Activated CD4-positive, alpha-beta T cell treated with anti-CD3 and anti-CD28 coated beads for 36 hours (primary cell): ENCODE results near the gene DRD4. TPM values are rescaled to one million over a fixed set of nuclear protein-coding genes. Genes with fewer than 3 reads are reported as not detected.

Experiments used
- ATAC-seq: fragments of 200-7000 bp; cut with Tn5 transposase; one replicate; pipeline ENCODE4 v1.10.0; 2021; ENCODE audit warnings: mild to moderate bottlenecking, moderate library complexity
- CTCF ChIA-PET: fragments of 350-600 bp; sonication (Branson Sonifier 250); formaldehyde crosslinking; loops from one replicate; lab custom pipeline; 2021; ENCODE audit warnings: antibody characterized with exemption; lab: Charles Lee
- POLR2A ChIA-PET: fragments of 350-600 bp; sonication (Branson Sonifier 250); formaldehyde crosslinking; loops from one replicate; lab custom pipeline; 2021; ENCODE audit warnings: antibody characterized with exemption, inconsistent platforms; lab: Charles Lee
- DNase-seq: peaks from one replicate; pipeline ENCODE4 v3.0.0-alpha.2; 2020
- H3K27ac Mint-ChIP-seq: one replicate; pipeline ENCODE4 v1.8.0; 2021; ENCODE audit warnings: mixed read lengths
- H3K27me3 Mint-ChIP-seq: one replicate; pipeline ENCODE4 v1.8.0; 2021; ENCODE audit warnings: mixed read lengths
- H3K36me3 Mint-ChIP-seq: one replicate; pipeline ENCODE4 v1.8.0; 2021; ENCODE audit warnings: low read depth, mixed read lengths
- H3K4me1 Mint-ChIP-seq: one replicate; pipeline ENCODE4 v1.8.0; 2021; ENCODE audit warnings: mixed read lengths
- H3K4me3 Mint-ChIP-seq: one replicate; pipeline ENCODE4 v1.8.0; 2021; ENCODE audit warnings: mild to moderate bottlenecking, moderate library complexity, mixed read lengths
- H3K9me3 Mint-ChIP-seq: one replicate; pipeline ENCODE4 v1.8.0; 2021; ENCODE audit warnings: low read depth, mixed read lengths
- intact Hi-C, 2 experiments: fragments of 100-400 bp; cut with DNase I in 1 of 2; cut with micrococcal nuclease in 1 of 2; formaldehyde crosslinking; loops; one replicate each; pipeline versions ENCODE4 v1.14.2 to v1.15.1; 2022 to 2024; cut with DNase I, micrococcal nuclease
- total RNA-seq, 2 experiments: library from RNA; stranded (reverse); gene quantifications; one replicate each; pipeline ENCODE4 v1.2.3, GENCODE V29; 2021

DRD4 gene
- total RNA-seq, 2 experiments from 2014 or later = 0.30 to 0.47 TPM

DNA sequence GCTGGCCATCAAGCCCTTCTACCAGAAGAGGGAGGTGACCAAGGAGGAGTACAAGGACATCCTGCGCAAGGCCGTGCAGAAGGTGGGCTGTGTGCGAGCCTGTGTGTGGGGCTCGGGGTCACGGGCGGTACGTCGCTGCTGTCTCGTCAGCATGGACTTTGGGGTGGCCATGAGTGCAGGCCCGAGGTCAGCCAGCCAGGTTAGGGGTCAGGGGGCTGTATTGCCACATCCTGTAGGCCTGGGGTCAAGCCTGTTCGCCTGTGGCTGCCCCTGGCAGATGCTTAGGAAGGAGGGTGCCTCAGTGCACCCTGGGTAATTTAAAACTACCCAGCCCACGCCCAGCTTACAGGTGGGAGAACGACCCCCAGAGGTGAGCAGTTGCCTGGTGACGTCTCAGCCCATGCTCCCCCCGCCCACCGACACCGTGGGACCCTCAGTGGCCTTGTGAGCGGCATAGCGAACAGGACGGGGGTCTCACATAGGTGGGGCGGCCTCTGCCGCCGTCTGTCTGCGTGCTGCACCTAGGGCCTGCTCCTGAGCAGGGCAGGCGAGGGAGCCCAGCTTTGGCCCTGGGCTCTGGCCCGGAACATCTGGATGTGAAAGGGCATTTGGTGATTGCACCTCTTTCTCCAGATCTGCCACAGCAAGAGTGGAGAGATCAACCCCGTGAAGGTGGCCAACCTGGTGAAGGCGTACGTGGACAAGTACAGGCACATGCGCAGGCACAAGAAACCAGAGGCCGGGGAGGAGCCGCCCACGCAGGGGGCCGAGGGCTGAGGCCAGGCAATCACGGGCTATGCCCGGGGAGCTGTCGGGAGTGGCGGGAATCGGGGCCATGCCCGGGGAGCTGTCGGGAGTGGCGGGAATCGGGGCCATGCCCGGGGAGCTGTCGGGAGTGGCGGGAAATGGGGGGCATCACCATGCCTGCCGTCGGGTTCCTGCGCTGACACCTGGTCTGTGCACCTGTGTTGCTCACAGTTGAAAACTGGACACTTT lies 25.8 kb upstream of the DRD4 start:
- intact Hi-C loops = no loop called here
- POLR2A ChIA-PET = interaction anchor here (0.5 kb wide), 1 partner anchor 23 kb away, joined by 3 read pairs; no protein-coding TSS in a partner anchor

DNA sequence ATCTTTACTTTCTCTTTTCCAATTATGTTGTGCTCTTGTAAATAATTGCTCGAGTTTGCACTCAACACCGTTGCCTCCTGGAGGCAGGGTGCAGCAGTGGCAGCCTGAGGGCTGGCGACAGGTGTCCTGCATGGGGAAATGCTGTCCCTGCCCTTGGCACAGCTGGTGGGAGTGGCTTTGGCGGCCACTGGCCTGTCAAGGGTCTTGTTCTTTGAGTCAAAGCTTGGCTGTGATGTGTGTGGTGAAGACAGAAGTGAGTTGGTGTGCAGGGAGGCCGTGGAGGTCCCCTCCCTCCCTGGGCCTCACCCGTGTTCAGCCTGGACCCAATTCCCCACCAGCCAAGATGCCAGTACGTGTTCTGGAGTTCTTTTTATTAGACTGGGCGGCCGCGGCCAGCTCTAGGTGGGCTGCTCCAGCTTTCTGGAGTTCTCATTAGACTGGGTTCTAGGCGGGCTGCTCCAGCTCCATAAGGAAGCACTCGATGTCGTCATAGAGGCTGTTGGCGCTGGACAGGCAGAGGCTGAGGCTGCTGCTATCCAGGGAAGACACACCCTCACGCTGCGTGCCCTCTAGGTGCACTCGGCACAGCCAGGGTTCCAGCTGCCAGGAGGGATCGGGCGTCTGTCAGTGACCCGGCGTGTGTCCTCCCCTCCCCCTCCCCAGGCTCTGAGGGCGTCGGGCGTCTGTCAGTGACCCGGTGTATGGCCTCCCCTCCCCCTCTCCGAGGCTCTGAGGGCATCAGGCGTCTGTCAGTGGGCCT lies 24.7 kb upstream of the DRD4 start:
- H3K9me3 Mint-ChIP-seq = no peaks in the 10 kb centered on the region

More for the DNA sequence above, 25.8 kb upstream of the DRD4 start:
- Mint-ChIP-seq H3K4me1 (peaks cover 13% of the 10 kb centered on the region), H3K36me3 (peaks cover 27% of the 10 kb centered on the region), H3K27ac (no peak overlapping the region), H3K4me3 (no peak overlapping the region), H3K27me3 (no peaks in the 10 kb centered on the region), H3K9me3 (no peaks in the 10 kb centered on the region)
- CTCF ChIA-PET = interaction anchor here (1.4 kb wide), 1 partner anchor 33 kb away, joined by 4 read pairs; no protein-coding TSS in a partner anchor
- DNase-seq (no peak), ATAC-seq (no peak)

DNA sequence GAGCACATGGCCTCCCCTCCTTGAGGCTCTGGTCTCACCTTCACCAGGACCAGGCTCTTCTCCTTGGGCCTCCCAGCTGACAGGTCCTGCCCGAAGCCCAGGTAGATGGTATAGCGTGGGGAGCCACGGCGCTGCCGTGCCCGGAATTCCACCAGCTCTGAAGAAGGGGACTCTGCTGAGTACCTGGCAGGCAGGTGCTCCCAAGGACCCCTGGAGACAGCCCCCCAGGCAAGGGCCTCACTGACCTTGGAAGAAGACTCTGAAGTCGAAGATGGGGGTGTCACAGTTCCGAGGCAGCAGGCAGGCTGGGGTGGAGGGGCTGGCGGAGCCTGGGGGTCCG lies 24.1 kb upstream of the DRD4 start:
- ChIA-PET POLR2A (no interaction called here), CTCF (interaction anchor here (0.6 to 1.1 kb wide), 4 partner anchors 25 to 92 kb away, joined by 3 to 5 read pairs (median 4); partner anchors contain the start of genes DEAF1 and TMEM80)
- H3K36me3 Mint-ChIP-seq = peaks cover 22% of the 10 kb centered on the region
- H3K4me3 Mint-ChIP-seq = no peak overlapping the region
- intact Hi-C loops = loop anchor here in 1 of 2 experiments (1.0 kb wide), 3 partner anchors 53 to 206 kb away; partner anchors contain the start of genes LMNTD2, RASSF7 and RNH1
- peaks cover 13% of the 10 kb centered on the region for H3K4me1 Mint-ChIP-seq
- ATAC-seq (no peak), DNase-seq (no peak)
- H3K27ac Mint-ChIP-seq = no peak overlapping the region
- H3K27me3 Mint-ChIP-seq = no peaks in the 10 kb centered on the region
- H3K9me3 Mint-ChIP-seq = no peaks in the 10 kb centered on the region

More for the DNA sequence above, 24.7 kb upstream of the DRD4 start:
- DNase-seq = peak; percentile 66
- Mint-ChIP-seq H3K36me3 (peaks cover 22% of the 10 kb centered on the region), H3K4me1 (peaks cover 13% of the 10 kb centered on the region), H3K4me3 (no peak overlapping the region), H3K27me3 (no peaks in the 10 kb centered on the region), H3K27ac (no peak overlapping the region)
- intact Hi-C loops = no loop called here
- ATAC-seq = no peak
- ChIA-PET POLR2A (interaction anchor here (0.5 kb wide), 1 partner anchor 24 kb away, joined by 3 read pairs; no protein-coding TSS in a partner anchor), CTCF (interaction anchor here (0.6 to 1.4 kb wide), 5 partner anchors 34 to 184 kb away, joined by 3 to 5 read pairs (median 3); partner anchors contain the start of genes DEAF1 and TMEM80)

DNA sequence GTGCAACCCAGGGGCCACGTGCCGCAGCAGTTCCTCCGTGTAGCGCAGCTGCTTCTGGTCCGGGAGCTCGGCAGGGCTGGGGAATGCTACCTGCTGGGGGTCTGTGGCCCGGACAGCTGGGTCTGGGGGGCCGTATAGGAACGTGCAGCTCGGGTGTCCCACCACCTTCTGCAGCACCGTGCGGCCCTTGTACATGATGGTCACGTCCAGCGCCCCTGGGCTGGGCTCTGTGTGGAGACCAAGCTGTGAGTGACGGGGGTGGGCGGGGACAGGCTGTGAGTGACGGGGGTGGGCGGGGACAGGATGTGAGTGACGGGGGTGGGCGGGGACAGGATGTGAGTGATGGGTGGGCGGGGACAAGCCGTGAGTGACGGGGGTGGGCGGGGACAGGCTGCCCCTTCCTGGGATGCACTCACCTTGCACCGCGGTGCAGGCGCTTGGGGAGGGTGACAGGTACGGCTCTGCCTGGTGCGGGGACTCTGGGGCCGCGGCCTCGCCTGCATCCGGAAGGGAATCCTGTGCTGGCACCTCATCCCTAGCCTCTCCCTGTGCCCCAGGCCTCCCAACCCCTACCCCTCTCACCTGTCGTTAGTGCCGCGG lies 23.6 kb upstream of the DRD4 start:
- Mint-ChIP-seq H3K36me3 (peaks cover 22% of the 10 kb centered on the region), H3K4me3 (no peak overlapping the region), H3K27me3 (no peaks in the 10 kb centered on the region), H3K9me3 (no peaks in the 10 kb centered on the region), H3K4me1 (peaks cover 13% of the 10 kb centered on the region), H3K27ac (no peak overlapping the region)
- ATAC-seq = peak; percentile 30
- POLR2A ChIA-PET = no interaction called here
- CTCF ChIA-PET = interaction anchor here (0.6 to 1.1 kb wide), 3 partner anchors 26 to 82 kb away, joined by 3 to 5 read pairs (median 4); partner anchors contain the start of genes DEAF1 and TMEM80
- intact Hi-C loops = loop anchor here in 1 of 2 experiments (1.0 kb wide), 3 partner anchors 53 to 206 kb away; partner anchors contain the start of genes LMNTD2, RASSF7 and RNH1
- DNase-seq = peak; percentile 92

DNA sequence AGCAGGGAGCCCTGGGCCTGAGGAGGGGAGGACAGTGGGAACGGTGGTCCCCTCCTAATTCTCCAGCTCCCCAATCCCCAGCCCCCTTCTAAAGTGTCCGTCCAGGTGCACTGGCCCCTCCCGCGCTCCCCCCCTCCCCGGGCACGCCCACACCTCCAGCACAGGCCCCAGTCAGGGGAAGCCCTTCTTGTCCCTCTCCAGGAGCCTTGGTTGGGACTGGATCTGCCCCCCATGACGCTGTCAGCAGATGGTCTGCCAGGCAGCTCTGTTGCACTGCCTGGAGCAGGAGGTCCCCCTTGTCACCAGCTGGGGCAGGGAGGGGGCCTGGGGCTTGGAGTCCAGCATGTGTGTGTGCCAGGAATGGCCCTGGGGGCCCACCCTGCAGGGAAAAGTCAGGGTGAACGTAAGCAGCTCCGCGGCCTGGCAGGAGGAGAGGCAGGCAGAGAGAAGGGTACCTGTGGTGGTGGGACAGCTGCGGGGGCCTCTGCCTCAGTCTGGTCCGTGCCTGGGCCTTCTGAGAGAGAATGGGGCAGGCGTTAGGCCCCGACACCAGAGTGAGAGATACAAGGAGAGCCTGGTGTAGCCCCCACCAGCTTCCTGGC lies 22.9 kb upstream of the DRD4 start:
- CTCF ChIA-PET = interaction anchor here (1.1 kb wide), 1 partner anchor 59 kb away, joined by 5 read pairs; no protein-coding TSS in a partner anchor
- intact Hi-C loops = loop anchor here in 1 of 2 experiments (2.0 kb wide), 1 partner anchor 45 kb away; no protein-coding TSS in a partner anchor
- peak overlapping the region; percentile 82 for H3K27ac Mint-ChIP-seq
- peak overlapping the region; percentile 85 for H3K4me3 Mint-ChIP-seq
- POLR2A ChIA-PET = no interaction called here
- peaks cover 13% of the 10 kb centered on the region for H3K4me1 Mint-ChIP-seq
- peaks cover 21% of the 10 kb centered on the region for H3K36me3 Mint-ChIP-seq
- ATAC-seq (no peak), DNase-seq (no peak)
- H3K9me3 Mint-ChIP-seq = no peaks in the 10 kb centered on the region
- H3K27me3 Mint-ChIP-seq = no peaks in the 10 kb centered on the region

DNA sequence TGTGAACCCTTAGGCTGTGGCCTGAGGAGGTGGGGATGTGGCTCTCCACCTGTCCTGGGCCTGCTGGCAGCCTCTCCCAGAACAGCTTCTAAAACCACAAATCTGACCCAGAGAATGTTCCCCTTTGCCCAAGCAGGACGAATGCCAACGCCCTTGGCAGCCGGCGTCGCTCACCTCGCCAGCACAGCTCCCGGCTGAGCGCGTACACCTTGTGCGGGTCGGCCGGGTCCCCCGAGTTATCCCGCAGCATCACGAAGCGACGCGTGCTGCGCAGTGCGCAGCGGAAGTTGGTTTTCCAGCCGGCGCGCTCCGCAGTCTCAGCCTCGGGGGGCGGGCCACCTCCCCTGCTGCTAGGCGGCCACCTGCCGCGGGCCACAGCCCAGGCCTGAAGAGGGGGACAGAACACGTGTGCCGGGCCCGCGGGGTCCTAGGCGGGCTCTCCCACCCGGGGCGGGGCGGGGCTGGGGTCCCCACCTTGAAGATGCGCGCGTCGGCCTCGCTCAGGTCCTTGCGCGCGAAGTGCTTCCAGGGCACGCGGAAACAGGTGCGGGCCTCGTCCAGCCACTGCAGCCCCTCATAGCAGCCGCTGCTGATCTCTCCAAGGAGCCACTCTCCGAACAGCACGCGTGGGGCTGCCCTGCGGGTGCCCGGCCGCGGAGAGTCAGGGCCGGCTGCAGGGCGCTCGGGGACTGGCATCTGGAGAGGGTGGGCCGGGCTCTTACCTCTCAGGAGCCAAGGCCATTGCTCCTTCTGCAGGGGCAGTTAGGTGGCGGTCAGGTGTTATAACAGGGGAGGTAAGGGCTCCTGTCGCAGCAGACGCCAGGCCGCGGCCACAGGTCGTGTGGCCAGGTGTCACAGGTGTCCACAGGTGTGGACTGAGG lies 22.2 kb upstream of the DRD4 start:
- peaks cover 13% of the 10 kb centered on the region for H3K4me1 Mint-ChIP-seq
- peak overlapping the region; percentile 95 for H3K27ac Mint-ChIP-seq
- ChIA-PET CTCF (interaction anchor here (0.6 kb wide), 1 partner anchor 285 kb away, joined by 3 read pairs; no protein-coding TSS in a partner anchor), POLR2A (no interaction called here)
- intact Hi-C loops = loop anchor here in 1 of 2 experiments (1.0 to 2.0 kb wide), 5 partner anchors 39 to 194 kb away; partner anchors contain the start of genes DEAF1, HRAS, PHRF1 and RPLP2
- H3K9me3 Mint-ChIP-seq = no peaks in the 10 kb centered on the region
- peaks cover 20% of the 10 kb centered on the region for H3K36me3 Mint-ChIP-seq
- no peak for DNase-seq
- no peaks in the 10 kb centered on the region for H3K27me3 Mint-ChIP-seq
- H3K4me3 Mint-ChIP-seq = peak overlapping the region; percentile 85
- no peak for ATAC-seq

DNA sequence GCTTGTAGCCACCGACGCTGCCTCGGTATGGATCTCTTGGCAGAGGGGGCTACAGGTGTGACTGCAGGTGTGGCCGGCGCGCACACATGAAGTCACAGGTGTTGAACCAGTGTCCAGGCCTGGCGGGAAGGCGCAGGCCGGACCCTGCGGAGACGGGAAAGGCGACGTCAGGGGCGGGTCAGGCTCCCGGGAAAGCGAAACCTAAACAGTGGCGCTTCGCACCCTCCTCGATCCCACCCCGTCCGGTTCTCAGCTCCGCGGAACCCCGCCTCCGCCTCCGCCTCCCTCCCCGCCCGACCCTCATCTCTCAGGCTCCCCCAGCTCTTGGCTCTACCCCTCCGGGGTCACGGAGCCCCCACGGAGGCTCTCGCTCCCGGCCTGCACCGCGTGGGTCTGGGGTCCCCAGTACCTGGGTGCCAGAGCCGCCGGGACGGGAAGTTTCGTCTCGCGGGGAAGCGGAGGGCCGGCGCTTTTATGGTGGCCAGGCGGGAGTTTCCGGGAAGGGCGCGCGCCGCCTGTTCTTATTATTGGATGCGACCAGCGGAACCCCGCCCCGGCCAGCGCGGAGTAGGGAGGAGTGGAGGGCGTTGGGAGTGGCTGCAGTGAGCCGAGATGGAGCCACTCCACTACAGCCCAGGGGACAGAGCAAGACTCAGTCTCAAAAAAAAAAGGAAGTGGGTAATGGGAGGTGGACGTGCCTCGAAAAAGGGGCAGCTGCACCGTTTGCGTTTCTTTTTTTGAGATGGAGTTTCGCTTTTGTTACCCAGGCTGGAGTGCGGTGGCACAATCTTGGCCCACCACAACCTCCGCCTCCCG lies 21.4 kb upstream of the DRD4 start, which contains the start of gene IRF7:
IRF7 (minus strand) TSS at position 447 of the 816 bp plus-strand sequence. CDS start 586 bp downstream, outside the sequence.
- peak; percentile 93 for DNase-seq
- ChIA-PET CTCF (interaction anchor here (0.6 kb wide), 2 partner anchors 100 to 284 kb away, joined by 3 read pairs; no protein-coding TSS in a partner anchor), POLR2A (interaction anchor here (0.6 kb wide), 1 partner anchor 110 kb away, joined by 6 read pairs; no protein-coding TSS in a partner anchor)
- H3K36me3 Mint-ChIP-seq = peaks cover 19% of the 10 kb centered on the region
- peak within 1 kb of the TSS; percentile 95 for H3K27ac Mint-ChIP-seq
- peak within 1 kb of the TSS; percentile 85 for H3K4me3 Mint-ChIP-seq
- ATAC-seq = peak; percentile 81
- no peaks in the 10 kb centered on the region for H3K27me3 Mint-ChIP-seq
- intact Hi-C loops = loop anchor here in 1 of 2 experiments (1.0 to 2.0 kb wide), 5 partner anchors 39 to 194 kb away; partner anchors contain the start of genes DEAF1, HRAS, PHRF1 and RPLP2
- H3K9me3 Mint-ChIP-seq = no peaks in the 10 kb centered on the region
- peaks cover 13% of the 10 kb centered on the region for H3K4me1 Mint-ChIP-seq

DNA sequence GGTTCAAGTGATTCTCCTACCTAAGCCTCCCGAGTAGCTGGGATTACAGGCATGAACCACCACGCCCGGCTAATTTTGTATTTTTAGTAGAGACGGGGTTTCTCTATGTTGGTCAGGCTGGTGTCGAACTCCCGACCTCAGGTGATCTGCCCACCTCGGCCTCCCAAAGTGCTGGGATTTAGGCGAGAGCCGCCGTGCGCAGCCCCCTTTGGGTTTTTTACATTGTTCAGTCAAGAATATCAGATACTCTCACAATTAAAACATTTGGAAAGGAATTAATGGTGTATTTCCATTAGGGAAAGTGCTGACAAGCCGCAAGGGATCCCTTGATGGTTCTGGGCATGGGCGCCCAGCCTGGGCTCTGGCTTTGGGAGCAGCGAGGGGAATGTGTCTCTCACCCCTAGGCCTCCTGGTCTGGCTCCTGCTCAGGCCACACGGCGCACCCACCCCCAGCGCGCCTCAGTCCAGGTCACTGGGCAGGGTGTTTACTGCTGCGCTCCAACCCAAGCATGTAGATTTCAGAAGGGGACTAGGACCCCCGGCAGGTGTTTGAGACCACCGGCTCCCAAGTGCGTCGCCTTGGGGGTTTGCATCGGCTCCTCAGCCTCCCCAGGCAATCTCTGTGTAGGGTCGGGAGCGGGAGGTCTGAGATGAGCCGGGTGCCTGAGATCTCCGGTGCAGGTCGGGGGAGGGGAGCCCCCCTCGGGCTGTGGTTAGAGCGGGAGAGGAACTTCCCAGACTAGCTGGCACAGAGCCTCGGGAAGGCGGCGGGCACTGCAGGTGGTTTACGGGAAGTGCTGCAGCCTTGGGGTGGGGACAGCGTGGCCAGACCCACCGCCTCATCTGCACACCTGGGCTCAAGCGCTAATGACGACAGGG lies 20.5 kb upstream of the DRD4 start:
- intact Hi-C loops = no loop called here
- ChIA-PET CTCF (no interaction called here), POLR2A (interaction anchor here (0.6 kb wide), 1 partner anchor 110 kb away, joined by 6 read pairs; no protein-coding TSS in a partner anchor)
- H3K4me3 Mint-ChIP-seq = peak overlapping the region; percentile 85
- no peak for ATAC-seq
- H3K4me1 Mint-ChIP-seq = peaks cover 13% of the 10 kb centered on the region
- H3K9me3 Mint-ChIP-seq = no peaks in the 10 kb centered on the region
- peaks cover 16% of the 10 kb centered on the region for H3K36me3 Mint-ChIP-seq
- no peak for DNase-seq
- H3K27me3 Mint-ChIP-seq = no peaks in the 10 kb centered on the region
- H3K27ac Mint-ChIP-seq = peak overlapping the region; percentile 80
